GM21717 (cell line): ENCODE data around the gene ARVCF.

Experiments
- ATAC-seq: cut with Tn5 transposase; IDR thresholded peaks from one replicate; pipeline ENCODE4 v1.9.1; 2021; ENCODE audit warnings: mild to moderate bottlenecking, moderate library complexity; ENCODE audit not compliant: unreplicated experiment

Gene ARVCF

DNA sequence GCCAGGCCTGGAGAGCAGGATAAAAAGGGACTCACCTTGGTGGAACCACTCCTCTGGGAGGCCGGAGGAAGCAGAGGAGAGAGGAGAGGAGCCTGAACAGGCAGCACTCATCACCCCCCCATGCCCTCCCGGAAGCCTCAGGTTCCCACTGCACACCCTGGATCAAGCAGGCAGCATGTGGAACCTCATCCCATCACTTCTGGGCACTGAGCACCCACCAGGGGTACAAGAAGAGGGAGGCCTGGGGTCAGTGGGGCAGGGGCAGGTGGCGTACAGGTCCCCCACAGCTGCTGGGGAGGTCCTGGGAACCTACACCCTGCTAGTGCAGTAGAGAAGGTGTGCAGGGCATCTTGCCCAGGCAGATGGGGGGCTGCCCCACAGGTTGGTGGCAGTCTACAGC lies 40.0 kb downstream of the ARVCF start:
- ATAC-seq: no peak

DNA sequence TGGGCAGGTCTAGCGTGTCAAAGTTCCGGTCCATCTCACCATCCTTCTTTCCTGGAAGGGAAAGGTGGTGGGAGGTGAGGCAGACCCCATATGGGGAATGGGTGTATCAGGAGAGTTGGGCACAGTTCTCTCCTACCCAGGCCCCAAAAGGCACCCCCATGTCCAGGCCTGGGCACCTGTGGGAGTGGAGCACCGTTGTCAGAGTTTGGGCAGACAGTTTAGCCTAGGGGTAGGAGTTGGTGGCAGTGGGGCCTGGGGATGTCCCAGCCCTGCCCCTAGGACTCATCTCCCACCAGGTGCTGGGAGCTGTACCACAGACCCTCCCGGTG lies 41.0 kb downstream of the ARVCF start:
- ATAC-seq: no peak

DNA sequence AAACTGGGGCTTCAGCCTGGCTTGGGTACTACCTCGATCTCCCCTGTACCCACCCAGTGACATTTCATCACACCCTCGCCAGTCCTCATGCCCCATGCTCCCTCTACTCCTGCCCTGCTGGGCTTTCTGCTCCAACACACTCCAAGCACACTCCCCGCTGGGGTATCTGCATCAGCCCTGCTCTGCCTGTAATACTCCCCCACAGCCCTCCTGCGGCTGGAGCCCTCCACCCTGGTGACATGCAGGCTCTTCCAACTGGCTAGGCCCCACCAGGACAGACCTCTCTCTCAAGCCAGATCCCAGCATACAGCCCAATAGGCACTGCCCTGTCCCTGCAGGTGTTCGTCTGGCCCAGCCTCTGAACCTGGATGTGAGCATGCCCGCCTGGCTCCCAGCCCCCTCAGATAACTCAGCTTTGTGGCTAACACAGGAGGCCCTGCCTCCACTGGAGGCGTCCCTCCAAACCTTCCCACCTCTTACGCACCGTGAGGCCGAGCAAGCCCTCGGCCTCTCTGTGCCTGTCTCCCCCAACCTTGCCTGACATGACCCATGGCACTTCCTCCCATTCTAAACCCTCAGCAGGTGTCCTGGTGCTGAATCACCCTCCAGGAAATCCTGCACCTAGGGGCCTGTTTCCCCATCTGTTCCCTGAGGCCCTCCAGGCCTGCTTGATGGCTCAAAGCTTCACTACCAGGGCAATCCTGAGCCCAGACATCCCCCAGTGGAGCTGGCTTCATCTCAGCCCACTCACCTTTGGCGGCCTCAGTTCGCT lies 41.5 kb downstream of the ARVCF start:
- no peak for ATAC-seq

DNA sequence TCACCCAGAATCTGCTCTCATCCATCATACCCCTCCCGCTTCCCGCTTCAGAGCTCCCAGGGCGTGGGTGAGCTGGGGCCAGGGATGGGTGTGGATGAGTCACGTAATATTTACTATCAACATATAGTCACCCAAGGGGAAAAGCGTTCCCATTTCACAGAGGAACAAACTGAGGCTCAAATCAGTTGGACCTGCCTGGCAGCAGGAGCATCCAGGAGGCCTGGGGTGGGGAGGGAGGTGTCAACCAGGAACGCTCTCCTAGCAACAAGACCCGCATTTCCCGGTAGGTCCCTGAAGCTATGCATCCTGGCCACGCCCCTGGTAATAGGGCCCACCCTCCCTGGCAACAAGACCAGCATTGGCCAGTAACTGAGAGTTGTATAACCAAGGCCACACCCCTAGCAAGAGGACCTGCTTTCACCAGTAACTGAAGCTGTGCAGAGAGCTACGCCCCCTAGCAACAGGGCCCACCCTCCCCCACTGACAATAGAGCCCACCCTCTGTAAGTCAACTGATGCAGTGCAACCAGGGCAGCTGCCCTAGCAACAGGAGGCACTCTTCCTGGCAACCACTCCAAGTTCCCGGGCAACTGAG lies 42.3 kb downstream of the ARVCF start:
- ATAC-seq: no peak

DNA sequence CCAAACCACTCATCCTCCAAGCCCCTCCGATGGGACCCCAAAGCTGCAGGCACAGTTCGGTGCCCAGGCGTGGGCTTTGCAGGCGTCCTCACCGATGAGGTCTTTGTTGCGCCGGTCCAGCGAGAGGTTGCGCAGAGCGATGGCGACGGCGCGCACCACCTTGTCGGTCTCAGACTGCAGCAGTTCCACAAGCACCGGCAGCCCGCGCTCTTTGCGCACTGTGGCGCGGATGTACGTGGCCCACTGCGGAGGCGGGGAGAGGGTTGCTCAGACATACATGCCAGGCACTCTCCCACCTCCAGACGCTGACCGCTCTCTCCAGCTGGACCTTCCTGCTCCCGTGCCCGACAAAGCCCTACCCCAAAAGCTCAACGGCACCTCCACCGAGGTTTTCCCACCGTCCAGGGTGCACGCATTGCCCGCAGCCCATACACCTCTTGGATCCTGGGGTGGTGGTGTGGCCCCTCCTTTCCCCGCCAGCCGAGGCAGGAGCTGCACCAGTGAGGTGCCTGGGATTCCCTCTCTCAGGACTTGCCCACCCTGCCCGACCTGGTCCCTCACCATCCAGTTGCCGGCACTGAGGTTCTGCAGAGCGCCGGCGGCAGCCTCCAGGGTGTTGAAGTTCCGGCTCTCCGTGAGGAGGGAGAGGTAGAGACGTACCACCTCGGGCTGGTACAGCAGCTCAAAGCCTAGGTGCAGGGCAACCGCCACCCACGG lies 42.9 kb downstream of the ARVCF start:
- no peak for ATAC-seq

DNA sequence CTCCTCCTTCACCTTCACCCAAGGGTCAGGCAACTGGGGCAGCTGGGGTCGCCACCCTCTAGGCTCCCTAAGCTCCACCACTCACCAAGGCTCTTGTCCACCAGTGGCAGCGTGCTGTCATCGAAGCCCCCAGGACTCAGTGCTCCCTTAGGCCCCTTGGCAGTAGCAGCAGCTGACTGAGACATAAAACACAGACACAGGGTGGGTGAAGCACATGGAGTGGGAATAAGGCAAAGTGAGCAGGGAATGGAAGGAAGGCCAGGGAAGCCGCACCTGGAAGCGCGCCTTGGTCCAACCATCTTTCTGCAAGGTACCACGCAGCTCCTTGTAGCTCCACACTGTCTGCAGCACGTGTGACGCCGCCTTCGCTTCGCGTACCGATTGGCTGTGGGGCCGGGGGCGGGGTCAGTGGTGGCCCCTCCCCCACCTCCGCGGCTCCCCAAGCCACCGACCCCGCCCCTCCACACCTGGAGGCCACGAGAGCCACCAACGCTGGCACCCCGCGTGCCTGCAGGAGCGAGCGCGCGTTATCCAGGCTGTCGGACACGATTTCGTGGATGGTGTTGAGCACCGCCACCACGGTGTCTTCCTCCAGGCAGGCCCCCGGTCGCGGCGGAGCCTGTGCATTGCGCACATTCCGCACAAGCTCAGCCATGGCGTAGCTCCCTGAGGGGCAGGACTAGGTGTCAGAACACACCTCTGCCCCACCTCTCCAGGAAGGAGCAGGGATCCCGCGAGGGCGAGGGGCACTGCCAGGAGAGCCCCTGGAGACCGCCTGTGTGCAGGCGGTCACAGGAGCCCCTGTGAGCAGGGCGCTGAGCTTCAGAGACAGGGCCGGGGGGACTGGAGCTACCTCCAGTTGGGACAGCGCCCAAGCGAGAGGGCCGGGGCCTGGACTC lies 43.7 kb downstream of the ARVCF start:
- no peak for ATAC-seq

DNA sequence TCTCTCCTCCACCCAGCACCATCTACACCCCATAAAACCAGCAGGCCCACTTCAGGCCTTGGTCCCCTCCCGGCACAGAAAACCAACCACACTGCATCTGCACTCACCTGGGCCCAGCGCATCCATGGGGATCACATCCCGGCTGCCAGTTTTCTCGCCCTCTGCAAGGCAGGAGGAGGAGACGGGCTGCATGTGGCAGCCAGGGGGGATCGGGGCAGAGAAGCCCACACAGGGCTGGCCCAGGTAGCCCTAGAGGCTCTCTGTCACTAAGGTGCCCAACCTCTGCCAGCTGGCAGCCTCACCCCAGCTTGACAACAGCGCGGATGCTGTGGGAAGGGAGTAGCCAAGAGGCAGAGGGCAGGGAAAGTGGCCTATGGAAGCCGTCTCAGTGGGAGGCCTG lies 44.4 kb downstream of the ARVCF start:
- no peak for ATAC-seq

DNA sequence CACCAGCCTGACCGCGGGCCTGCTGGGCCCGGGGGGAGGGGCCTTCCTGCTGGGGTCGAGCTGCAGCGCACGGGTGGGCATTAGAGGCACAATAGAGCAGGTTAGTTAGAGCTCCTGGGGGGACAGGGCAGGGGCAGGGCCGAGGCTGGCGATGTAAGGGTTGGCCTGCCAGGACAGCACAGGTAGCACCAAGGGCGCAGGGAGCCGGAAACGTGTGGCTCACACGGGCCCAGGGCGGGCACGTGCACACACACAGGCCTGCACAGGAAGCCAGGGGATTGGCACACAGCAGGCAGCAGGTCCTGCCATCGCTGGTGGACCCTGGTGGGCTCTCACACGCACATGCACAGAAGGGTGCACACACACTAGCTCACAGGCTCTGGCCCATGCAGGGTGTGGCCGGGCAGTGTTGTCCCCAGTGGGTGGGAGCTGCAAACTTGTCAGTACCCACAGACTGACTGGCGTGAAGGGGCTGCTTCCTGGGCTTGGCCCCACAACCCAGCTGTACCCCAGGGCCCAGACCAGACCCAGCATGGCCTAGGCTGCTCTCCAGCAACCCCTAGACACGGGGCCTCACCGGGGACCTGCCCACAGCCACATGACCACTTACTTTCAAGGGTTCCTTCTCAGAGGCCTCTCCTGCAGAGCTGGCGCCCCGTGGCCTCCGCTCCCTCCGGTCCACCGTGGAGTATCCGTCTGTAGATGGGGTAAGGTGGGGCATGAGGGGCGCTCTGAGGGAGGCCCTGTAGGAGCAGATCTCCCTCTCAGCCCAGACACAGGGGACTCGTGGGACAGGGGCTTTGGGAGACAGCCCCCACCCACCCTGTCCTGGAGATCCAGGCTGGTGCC lies 45.1 kb downstream of the ARVCF start:
- no peak for ATAC-seq

DNA sequence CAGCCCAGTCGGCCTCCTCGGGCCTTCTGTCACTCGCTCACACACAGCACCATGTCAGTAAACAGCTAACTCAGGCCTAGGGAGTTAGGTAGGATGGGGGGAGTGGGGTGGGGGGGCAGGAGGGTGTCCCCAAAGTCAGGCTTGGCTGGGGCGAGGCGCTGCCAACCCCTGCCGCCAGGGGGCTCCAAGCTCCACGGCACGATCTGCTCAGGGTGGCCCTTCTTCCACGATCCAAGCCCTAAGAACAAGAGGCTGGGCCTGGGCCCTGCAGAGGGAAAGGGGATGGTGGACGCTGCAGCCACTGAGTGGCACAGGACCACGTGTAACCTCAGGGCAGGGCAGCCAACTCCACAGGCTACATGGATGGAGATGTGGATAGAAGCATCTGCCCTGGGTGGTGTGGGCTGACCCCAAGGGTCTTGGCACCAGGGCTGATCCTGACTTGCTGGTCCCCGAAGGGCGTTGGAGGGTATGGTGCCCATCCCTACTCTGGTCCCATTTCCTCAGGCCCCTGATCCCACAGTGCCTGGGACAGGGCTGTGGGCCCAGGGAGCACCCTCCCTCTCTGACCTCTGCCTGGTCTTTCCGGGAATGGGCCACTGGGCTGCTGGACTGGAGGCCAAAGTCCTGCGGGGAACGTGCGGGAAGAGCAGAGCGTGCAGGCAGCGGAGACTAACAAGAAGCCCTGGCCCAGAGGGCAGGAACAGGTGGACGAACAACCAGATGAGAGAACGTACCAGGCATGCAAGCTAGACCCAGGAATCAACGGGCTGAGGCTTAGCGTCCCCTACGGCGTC lies 45.9 kb downstream of the ARVCF start:
- no peak for ATAC-seq

DNA sequence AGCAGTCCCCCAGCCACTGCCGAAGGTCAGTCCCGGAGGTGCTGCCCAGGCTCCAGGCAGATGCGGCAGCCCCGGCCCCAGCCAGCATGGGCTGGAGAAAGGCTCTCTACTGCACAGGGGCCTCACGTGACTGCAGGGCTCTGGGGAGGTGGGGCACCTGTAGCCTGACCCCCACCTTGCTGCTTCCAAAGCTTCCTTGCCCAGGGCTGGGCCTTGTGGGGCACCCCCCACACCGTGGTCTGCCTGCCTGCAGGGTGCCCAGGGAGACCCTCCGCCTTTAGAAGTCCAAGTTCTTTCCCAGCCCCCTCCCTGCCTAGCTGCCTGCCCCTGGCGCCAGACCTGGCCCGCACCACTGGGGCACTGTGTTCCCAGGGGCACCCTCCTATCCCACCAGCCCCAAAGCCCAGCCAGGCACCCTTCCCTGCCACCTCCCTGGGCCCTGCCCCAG lies 46.6 kb downstream of the ARVCF start:
- ATAC-seq: no peak

DNA sequence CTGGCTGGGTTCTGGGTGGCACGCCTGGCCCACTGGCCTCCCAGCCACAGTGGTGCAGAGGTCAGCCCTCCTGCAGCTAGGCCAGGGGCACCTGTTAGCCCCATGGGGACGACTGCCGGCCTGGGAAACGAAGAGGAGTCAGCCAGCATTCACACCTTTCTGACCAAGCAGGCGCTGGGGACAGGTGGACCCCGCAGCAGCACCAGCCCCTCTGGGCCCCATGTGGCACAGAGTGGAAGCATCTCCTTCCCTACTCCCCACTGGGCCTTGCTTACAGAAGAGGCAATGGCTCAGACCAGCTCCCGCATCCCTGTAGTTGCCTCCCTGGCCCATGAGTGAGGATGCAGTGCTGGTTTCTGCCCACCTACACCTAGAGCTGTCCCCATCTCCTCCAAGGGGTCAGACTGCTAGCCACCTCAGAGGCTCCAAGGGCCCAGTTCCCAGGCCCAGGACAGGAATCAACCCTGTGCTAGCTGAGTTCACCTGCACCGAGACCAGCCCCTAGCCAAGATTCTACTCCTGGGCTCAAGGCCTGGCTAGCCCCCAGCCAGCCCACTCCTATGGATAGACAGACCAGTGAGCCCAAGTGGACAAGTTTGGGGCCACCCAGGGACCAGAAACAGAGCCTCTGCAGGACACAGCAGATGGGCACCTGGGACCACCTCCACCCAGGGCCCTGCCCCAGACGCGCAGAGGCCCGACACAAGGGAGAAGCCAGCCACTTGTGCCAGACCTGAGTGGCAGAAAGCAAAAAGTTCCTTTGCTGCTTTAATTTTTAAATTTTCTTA lies 47.3 kb downstream of the ARVCF start:
- no peak for ATAC-seq

DNA sequence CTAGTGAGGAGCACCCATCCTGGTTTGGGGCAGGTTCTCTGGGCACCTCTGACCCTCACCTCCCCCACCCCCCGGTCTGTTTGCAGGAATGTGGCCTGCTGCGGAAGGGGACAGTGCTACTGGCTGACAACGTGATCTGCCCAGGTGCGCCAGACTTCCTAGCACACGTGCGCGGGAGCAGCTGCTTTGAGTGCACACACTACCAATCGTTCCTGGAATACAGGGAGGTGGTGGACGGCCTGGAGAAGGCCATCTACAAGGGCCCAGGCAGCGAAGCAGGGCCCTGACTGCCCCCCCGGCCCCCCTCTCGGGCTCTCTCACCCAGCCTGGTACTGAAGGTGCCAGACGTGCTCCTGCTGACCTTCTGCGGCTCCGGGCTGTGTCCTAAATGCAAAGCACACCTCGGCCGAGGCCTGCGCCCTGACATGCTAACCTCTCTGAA lies 48.2 kb downstream of the ARVCF start:
- no peak for ATAC-seq

DNA sequence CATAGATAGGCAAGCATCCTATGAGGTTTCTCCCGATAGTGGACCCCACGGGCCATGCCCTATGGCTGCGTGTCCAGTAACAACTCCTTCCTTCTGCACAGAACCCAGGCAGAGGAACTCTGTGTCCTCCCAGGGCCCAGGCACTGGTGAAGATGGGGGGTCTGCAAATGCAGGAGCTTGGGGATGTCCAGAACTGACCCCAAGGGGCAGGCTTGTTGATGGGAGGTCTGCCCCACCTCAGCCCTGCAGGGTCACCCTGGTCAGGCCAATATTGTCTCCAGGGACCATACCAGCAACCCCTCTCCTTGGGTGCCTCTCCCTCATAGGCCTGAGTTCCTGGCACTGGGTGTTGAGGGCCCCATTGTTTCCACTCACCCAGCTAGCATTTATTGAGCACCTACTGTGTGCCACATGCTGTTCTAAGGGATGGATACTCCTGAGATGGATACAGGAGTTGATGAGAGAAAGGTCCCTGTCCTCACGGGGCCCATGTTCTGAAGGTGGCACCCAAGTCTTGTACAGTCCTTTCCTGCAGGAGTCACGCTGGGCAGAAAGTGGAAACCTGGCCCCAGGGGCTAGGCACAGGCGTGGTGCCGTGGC lies 48.7 kb downstream of the ARVCF start:
- ATAC-seq: no peak

DNA sequence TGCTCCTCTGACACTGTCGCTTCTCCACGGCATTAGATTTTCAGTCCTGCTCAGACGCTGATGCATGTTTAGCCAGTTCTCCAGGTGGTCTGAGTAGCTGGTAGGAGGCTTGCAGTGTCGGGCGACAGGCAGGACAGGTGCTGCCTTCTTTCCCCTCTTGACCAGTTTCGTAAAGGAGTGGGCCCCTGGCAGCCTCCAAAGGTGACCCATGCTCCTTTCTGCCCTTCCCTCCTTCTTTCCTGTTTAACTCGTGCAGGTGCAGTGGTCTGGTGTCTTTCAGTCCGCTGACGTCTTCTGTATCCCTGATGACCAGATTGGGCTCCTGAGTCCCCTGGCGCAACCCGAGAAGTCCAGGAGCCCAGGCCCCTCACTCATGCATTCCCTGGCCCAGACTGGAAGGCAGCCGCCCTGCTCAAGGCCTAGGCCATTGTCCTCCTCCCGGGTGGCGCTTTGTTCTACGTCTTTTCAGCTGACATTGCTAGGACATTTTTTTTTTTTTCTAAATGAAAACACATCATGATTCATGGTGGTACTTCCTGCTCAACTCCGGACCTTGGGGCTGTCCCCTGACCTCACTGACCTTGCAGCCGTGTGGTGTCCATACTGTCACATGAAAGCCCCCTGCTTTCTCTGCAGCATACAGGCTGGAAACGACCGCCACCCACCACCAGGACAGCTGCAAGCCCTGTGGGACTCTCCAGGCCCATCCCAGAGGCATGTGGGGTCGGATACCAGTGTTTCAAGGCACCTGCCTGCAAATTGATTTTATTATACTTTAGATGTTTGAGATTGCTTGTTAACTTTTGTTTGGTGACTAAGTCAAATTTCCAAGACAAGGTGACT lies 49.5 kb downstream of the ARVCF start:
- no peak for ATAC-seq

DNA sequence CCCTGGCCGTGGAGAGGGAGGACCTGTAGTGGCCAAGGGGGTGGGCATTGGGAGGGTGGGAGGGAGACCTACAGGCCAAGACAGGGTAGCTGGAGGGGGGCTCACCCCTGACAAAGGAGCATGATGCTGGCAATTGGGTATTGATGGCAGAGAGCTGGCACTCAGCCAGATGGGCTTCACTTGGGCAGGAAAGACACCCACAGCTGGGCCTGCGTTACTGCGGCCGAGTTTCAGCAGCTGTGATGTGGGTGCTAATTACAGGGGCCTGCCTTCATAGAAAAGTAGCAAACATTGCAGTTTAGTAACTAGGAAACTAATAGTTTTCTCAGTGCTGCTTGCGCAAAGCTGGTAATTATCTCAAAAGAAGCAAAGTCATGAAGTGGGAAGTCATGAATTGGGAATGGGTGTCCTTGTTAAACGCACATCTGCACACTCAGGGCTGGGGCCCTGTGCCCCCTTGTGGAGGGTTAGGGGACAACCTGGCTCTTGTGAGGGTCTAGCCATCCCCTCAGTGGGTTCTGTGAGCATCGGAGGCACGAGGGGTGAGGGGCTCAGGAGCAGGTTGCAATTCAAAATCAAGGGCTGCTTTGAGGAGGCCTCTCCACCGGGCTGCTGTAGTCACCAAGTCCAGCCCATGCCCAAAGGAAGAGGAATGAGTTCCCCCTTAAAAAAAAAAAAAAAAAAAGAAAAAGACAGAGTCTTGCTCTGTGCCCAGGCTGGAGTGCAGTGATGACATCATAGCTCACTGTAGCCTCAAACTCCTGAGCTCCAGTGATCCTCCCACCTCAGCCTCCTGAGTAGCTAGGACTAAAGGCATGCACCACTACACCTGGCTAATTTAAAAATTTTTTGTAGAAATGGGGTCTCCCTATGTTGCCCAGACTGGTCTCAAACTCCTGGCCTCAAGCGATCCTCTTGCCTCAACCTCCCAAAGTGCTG lies 50.6 kb downstream of the ARVCF start:
- ATAC-seq: no peak

DNA sequence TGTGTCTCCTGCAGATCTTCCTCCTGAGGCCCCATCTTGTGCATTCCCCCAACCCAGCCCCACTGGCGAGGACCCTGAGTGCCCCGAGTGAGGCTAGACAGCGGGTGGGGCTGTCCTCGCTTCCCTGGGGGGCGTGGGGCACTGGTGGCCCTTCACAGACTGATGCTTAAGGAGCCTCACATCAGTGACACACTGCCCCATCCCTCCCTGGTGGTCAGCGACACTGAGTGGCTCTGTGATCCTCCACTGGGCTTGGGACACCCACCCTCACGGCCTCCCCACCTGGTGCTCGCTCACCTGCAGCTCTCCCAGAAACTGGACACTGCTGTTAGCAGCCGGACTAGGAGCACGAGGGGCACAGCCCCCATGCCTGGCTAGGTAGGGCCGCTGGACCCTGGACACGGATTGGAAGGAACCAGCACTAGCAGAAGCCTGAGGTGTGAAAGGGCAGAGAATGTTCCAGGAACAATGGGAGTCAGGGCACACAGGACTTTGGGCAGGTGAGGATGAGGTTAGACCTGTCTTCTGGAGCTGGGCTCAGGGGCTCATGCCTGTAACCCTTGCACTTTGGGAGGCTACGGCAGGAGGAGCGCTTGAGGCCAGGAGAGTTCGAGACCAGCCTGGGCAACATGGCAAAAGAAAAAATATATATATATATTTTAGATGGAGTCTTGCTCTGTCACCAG lies 51.8 kb downstream of the ARVCF start:
- ATAC-seq: no peak
